Uterus (tissue), 2 donors: ENCODE results near the gene SGTA.

Experiments
- CTCF ChIP-seq, 4 experiments: fragments of 200-600 bp in 2 of 4; fragments of 450-650 bp in 2 of 4; sonication (generic) in 2 of 4; IDR thresholded peaks; one replicate each; pipeline ENCODE4 v1.5.1; 2016 to 2019; ENCODE audit warnings: antibody characterized with exemption in 4 of 4, mild to moderate bottlenecking in 2 of 4, moderate library complexity in 1 of 4
- POLR2A ChIP-seq, 2 donors: fragments of 450-650 bp; IDR thresholded peaks; one replicate each; pipeline ENCODE4 v1.6.1; 2016; ENCODE audit warnings: antibody characterized with exemption in 2 of 2, mild to moderate bottlenecking in 1 of 2, moderate library complexity in 1 of 2

GRCh38 chr19:2805261-2805900 lies 22.3 kb upstream of the SGTA start:
- TF ChIP-seq CTCF (IDR thresholded peaks at IDR 0.05) (no peak), POLR2A (IDR thresholded peaks at IDR 0.05) (no peak)
